ENCODE results near the gene TMX3.

TMX3 gene

GRCh38 chr18:68714712-68715496 is at the start of gene TMX3:
TMX3 (minus strand) TSS chr18:68715108; CDS start chr18:68714981, 127 bp downstream.
- Mint-ChIP-seq H3K27me3 (no peaks in the 10 kb centered on the region), H3K4me3 (peak within 1 kb of the TSS; percentile 94), H3K9me3 (no peaks in the 10 kb centered on the region), H3K4me1 (ENCODE audit: low read depth) (peaks cover 44% of the 10 kb centered on the region), H3K36me3 (ENCODE audit: low read depth) (peaks cover 53% of the 10 kb centered on the region), H3K27ac (peak within 1 kb of the TSS; percentile 95)
- DNase-seq: peak; percentile 93

- no peaks in the 10 kb centered on the region for H3K4me1 Mint-ChIP-seq (ENCODE audit: low read depth)
- no peak overlapping the region for H3K27ac Mint-ChIP-seq
- H3K4me3 Mint-ChIP-seq: no peak overlapping the region
- no peak for DNase-seq
- peaks cover 4% of the 10 kb centered on the region for H3K9me3 Mint-ChIP-seq
- H3K27me3 Mint-ChIP-seq: no peaks in the 10 kb centered on the region
- no peaks in the 10 kb centered on the region for H3K36me3 Mint-ChIP-seq (ENCODE audit: low read depth)
These were observed 49.1 kb upstream of the TMX3 start for GRCh38 chr18:68764016-68764415.

GRCh38 chr18:68763083-68763482 is 48.2 kb upstream of the TMX3 start:
- DNase-seq: no peak
- H3K4me1 Mint-ChIP-seq (ENCODE audit: low read depth): no peaks in the 10 kb centered on the region

GRCh38 chr18:68759308-68759707 is 44.4 kb upstream of the TMX3 start:
- Mint-ChIP-seq H3K27ac (no peak overlapping the region), H3K27me3 (no peaks in the 10 kb centered on the region), H3K9me3 (peaks cover 9% of the 10 kb centered on the region), H3K4me1 (ENCODE audit: low read depth) (no peaks in the 10 kb centered on the region), H3K36me3 (ENCODE audit: low read depth) (no peaks in the 10 kb centered on the region), H3K4me3 (no peak overlapping the region)
- no peak for DNase-seq

More at GRCh38 chr18:68763083-68763482, 48.2 kb upstream of the TMX3 start:
- Mint-ChIP-seq H3K27ac (no peak overlapping the region), H3K36me3 (ENCODE audit: low read depth) (no peaks in the 10 kb centered on the region), H3K9me3 (peaks cover 9% of the 10 kb centered on the region), H3K4me3 (no peak overlapping the region), H3K27me3 (no peaks in the 10 kb centered on the region)

- H3K4me3 Mint-ChIP-seq: no peak overlapping the region
- H3K27me3 Mint-ChIP-seq: no peaks in the 10 kb centered on the region
- no peaks in the 10 kb centered on the region for H3K4me1 Mint-ChIP-seq (ENCODE audit: low read depth)
- peaks cover 9% of the 10 kb centered on the region for H3K9me3 Mint-ChIP-seq
- DNase-seq: no peak
- no peak overlapping the region for H3K27ac Mint-ChIP-seq
- no peaks in the 10 kb centered on the region for H3K36me3 Mint-ChIP-seq (ENCODE audit: low read depth)
These were observed 42.2 kb upstream of the TMX3 start for GRCh38 chr18:68757126-68757525.

- no peak overlapping the region for H3K4me3 Mint-ChIP-seq
- no peak for DNase-seq
These were observed 27.3 kb upstream of the TMX3 start for GRCh38 chr18:68742206-68742605.

GRCh38 chr18:68740966-68741365 is 26.1 kb upstream of the TMX3 start:
- H3K4me1 Mint-ChIP-seq (ENCODE audit: low read depth): no peaks in the 10 kb centered on the region
- H3K36me3 Mint-ChIP-seq (ENCODE audit: low read depth): no peaks in the 10 kb centered on the region
- H3K9me3 Mint-ChIP-seq: no peaks in the 10 kb centered on the region
- no peaks in the 10 kb centered on the region for H3K27me3 Mint-ChIP-seq
- H3K4me3 Mint-ChIP-seq: no peak overlapping the region
- DNase-seq: no peak
- H3K27ac Mint-ChIP-seq: no peak overlapping the region

More at GRCh38 chr18:68742206-68742605, 27.3 kb upstream of the TMX3 start:
- Mint-ChIP-seq H3K9me3 (no peaks in the 10 kb centered on the region), H3K4me1 (ENCODE audit: low read depth) (no peaks in the 10 kb centered on the region), H3K36me3 (ENCODE audit: low read depth) (no peaks in the 10 kb centered on the region), H3K27ac (no peak overlapping the region), H3K27me3 (no peaks in the 10 kb centered on the region)

GRCh38 chr18:68739462-68739861 is 24.6 kb upstream of the TMX3 start:
- Mint-ChIP-seq H3K9me3 (no peaks in the 10 kb centered on the region), H3K27ac (no peak overlapping the region), H3K4me3 (no peak overlapping the region), H3K4me1 (ENCODE audit: low read depth) (no peaks in the 10 kb centered on the region), H3K36me3 (ENCODE audit: low read depth) (no peaks in the 10 kb centered on the region), H3K27me3 (no peaks in the 10 kb centered on the region)
- DNase-seq: no peak

- no peak overlapping the region for H3K27ac Mint-ChIP-seq
- no peaks in the 10 kb centered on the region for H3K27me3 Mint-ChIP-seq
- no peak for DNase-seq
- H3K4me3 Mint-ChIP-seq: no peak overlapping the region
- no peaks in the 10 kb centered on the region for H3K36me3 Mint-ChIP-seq (ENCODE audit: low read depth)
- H3K9me3 Mint-ChIP-seq: no peaks in the 10 kb centered on the region
- no peaks in the 10 kb centered on the region for H3K4me1 Mint-ChIP-seq (ENCODE audit: low read depth)
These were observed 23.7 kb upstream of the TMX3 start for GRCh38 chr18:68738564-68738963.

- no peak overlapping the region for H3K4me3 Mint-ChIP-seq
- no peaks in the 10 kb centered on the region for H3K27me3 Mint-ChIP-seq
- DNase-seq: no peak
- H3K9me3 Mint-ChIP-seq: no peaks in the 10 kb centered on the region
- H3K4me1 Mint-ChIP-seq (ENCODE audit: low read depth): no peaks in the 10 kb centered on the region
- no peak overlapping the region for H3K27ac Mint-ChIP-seq
- H3K36me3 Mint-ChIP-seq (ENCODE audit: low read depth): no peaks in the 10 kb centered on the region
These were observed 20.8 kb upstream of the TMX3 start for GRCh38 chr18:68735483-68736343.

- DNase-seq: no peak
- no peaks in the 10 kb centered on the region for H3K27me3 Mint-ChIP-seq
- H3K4me1 Mint-ChIP-seq (ENCODE audit: low read depth): no peaks in the 10 kb centered on the region
- no peaks in the 10 kb centered on the region for H3K36me3 Mint-ChIP-seq (ENCODE audit: low read depth)
- no peak overlapping the region for H3K27ac Mint-ChIP-seq
- no peak overlapping the region for H3K4me3 Mint-ChIP-seq
- H3K9me3 Mint-ChIP-seq: no peaks in the 10 kb centered on the region
These were observed 19.4 kb upstream of the TMX3 start for GRCh38 chr18:68734308-68734707.

GRCh38 chr18:68733707-68734106 is 18.8 kb upstream of the TMX3 start:
- H3K4me1 Mint-ChIP-seq (ENCODE audit: low read depth): no peaks in the 10 kb centered on the region

GRCh38 chr18:68728081-68728700 is 13.3 kb upstream of the TMX3 start:
- DNase-seq: no peak
- no peak overlapping the region for H3K4me3 Mint-ChIP-seq
- no peaks in the 10 kb centered on the region for H3K27me3 Mint-ChIP-seq
- no peaks in the 10 kb centered on the region for H3K4me1 Mint-ChIP-seq (ENCODE audit: low read depth)
- H3K36me3 Mint-ChIP-seq (ENCODE audit: low read depth): no peaks in the 10 kb centered on the region
- H3K9me3 Mint-ChIP-seq: no peaks in the 10 kb centered on the region
- no peak overlapping the region for H3K27ac Mint-ChIP-seq

More at GRCh38 chr18:68733707-68734106, 18.8 kb upstream of the TMX3 start:
- no peak overlapping the region for H3K27ac Mint-ChIP-seq
- no peaks in the 10 kb centered on the region for H3K9me3 Mint-ChIP-seq
- DNase-seq: no peak
- no peak overlapping the region for H3K4me3 Mint-ChIP-seq
- no peaks in the 10 kb centered on the region for H3K36me3 Mint-ChIP-seq (ENCODE audit: low read depth)
- no peaks in the 10 kb centered on the region for H3K27me3 Mint-ChIP-seq

GRCh38 chr18:68727506-68727905 is 12.6 kb upstream of the TMX3 start:
- H3K27ac Mint-ChIP-seq: no peak overlapping the region
- no peaks in the 10 kb centered on the region for H3K27me3 Mint-ChIP-seq
- H3K36me3 Mint-ChIP-seq (ENCODE audit: low read depth): no peaks in the 10 kb centered on the region
- no peak for DNase-seq
- no peak overlapping the region for H3K4me3 Mint-ChIP-seq
- H3K9me3 Mint-ChIP-seq: no peaks in the 10 kb centered on the region
- peaks cover 5% of the 10 kb centered on the region for H3K4me1 Mint-ChIP-seq (ENCODE audit: low read depth)
